GM12875 (cell line): ENCODE results near the gene GALNT18.
"Not testable (repeated sequence)": the region's sequence is repeated elsewhere in the genome, so short reads cannot be mapped to it uniquely, and the experiment has no call there.

ENCODE experiments used
- H3K4me3 ChIP-seq: one replicate; pipeline ENCODE4 v1.5.1; 2011; ENCODE audit warnings: low read depth, low read length, control low read depth
- TF ChIP-seq, protein P1 (sequence below): IDR thresholded peaks from 2 replicates; pipeline ENCODE4 v1.5.1; 2011; ENCODE audit warnings: low read depth, mild to moderate bottlenecking, control low read depth, inconsistent platforms, low read length, moderate library complexity, borderline replicate concordance; ENCODE audit not compliant: insufficient read depth

GALNT18 gene

DNA sequence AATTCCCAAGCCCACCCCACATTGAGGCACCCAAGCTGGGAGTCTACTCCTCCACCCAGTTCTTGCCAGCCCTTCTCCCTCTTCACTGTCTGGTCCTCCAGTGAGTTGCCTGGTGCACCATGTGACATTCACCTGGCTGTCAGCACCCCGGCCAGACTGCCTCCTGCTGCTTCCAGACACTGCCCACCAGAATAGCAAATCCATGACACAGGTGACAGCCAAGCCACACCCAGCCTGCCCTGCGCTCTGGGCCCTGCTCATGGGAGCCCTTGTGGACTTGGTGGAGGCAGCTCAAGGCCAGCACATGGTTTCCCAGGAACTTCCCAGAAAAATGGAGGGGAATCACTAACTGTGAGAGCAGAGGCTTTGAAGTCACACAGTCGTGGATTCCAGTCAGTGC lies 172.5 kb downstream of the GALNT18 start:
- TF ChIP-seq, protein P1, sequence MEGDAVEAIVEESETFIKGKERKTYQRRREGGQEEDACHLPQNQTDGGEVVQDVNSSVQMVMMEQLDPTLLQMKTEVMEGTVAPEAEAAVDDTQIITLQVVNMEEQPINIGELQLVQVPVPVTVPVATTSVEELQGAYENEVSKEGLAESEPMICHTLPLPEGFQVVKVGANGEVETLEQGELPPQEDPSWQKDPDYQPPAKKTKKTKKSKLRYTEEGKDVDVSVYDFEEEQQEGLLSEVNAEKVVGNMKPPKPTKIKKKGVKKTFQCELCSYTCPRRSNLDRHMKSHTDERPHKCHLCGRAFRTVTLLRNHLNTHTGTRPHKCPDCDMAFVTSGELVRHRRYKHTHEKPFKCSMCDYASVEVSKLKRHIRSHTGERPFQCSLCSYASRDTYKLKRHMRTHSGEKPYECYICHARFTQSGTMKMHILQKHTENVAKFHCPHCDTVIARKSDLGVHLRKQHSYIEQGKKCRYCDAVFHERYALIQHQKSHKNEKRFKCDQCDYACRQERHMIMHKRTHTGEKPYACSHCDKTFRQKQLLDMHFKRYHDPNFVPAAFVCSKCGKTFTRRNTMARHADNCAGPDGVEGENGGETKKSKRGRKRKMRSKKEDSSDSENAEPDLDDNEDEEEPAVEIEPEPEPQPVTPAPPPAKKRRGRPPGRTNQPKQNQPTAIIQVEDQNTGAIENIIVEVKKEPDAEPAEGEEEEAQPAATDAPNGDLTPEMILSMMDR, result no peak
- no peak overlapping the region for H3K4me3 ChIP-seq

DNA sequence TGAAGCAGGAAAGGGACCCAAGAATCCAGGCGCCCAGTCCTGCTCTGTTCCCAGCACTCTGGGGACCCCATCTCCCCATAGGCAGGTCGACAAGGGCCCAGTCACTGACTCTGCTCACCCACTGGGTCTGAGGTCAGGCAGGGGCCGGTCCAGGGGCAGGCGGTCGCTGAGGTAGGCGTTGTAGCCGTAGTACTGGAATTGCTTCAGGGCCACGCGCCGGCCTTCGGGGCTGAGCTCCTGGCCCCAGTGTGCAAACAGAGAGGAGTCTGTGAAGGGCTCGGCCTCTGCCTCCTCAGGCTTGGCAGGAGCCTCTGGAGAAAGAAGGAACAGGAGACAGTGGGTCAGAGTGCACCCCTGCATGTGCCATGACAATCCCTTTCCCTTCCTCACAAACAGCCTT lies 173.2 kb downstream of the GALNT18 start:
- TF ChIP-seq, protein P1, result no peak
- H3K4me3 ChIP-seq, result no peak overlapping the region

DNA sequence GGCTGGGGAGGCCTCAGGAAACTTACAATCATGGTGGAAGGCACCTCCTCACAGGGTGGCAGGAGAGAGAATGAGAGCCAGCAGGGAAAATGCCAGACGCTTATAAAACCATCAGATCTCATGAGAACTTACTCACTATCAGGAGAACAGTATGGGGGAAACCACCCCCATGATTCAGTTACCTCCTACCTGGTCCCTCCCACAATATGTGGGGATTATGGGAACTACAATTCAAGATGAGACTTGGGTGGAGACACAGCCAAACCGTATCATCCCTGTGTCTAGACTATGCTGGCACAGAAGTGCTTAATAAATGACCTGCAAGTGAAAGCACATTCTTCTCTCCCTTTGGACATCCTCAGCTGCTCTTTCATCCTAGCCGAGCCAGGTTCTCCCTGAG lies 174.2 kb downstream of the GALNT18 start:
- not testable (repeated sequence) for H3K4me3 ChIP-seq

DNA sequence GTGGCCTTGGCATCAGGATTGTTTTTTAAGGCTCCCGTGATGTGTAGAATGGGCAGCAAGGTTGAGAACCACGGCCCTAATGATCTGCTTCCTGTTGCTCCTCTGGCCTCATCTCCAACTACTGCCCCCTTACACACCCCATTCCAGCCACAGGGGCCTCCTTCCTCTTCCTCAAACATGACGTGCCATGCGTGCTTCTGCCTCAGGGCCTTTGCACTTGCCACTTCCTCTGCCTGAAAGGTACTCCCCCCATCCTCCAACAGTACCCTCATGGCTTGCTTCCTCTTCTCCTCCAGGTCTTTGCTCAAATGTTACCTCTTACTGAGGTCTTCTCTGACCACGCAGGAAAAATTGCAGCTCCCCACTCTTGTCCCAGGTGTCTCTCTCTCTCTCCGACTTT lies 174.8 kb downstream of the GALNT18 start:
- H3K4me3 ChIP-seq, result no peak overlapping the region
- TF ChIP-seq, protein P1, result no peak

DNA sequence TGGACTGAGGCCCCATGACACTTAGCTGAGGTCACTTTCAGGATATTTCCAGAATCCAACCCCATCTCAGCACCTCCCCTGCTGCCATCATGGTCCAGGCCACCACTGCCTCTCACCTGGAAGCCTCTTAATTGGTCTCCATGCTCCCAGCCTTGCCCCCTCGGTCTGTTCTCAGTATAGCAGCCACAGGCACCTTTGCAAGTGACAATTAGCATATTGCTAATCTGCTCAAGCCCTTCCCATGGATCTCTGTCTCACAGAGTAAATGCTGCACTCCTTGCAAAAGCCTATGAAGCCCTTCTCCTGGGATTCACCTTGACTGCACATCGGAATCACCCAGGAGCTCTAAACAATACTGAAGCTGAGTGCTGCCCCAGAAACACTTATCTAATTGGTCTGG lies 175.2 kb downstream of the GALNT18 start:
- H3K4me3 ChIP-seq, result no peak overlapping the region
- TF ChIP-seq, protein P1, result no peak

DNA sequence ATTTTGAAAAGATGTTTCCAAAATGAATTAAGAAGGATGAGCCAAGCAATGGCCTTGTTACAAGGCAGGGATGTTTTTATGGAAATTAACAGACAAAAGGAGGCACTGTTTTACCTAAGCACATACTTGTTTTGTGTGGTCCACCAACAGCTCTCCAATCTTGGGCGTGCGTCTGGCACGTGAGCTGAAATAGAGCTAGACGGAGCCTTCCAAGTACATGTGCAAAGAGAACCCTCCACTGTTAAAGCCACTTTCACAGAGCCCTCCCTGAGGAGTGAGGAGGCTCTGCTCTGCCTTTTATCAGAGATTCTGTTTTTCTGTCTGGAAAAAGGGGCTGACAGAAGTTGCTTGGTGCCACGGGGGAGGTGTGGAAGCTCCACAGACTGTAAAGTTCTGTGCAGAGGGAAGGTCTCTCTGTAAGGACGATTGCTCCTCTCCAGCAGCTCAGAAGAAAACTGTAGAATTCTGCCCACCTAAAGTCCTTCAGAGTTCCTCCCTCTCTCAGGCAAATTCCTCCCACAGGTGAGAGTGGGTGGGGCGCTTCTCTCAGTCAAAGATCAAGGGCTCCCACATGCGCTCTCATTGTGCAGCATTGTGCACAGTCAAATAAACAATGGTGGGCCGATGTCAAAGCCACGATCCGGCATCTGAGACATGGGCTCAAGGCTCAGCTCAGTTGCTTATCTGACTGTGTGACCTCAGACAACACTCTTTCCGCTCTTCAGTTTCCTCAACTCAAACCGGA lies 176.2 kb downstream of the GALNT18 start:
- TF ChIP-seq, protein P1, result no peak
- no peak overlapping the region for H3K4me3 ChIP-seq

DNA sequence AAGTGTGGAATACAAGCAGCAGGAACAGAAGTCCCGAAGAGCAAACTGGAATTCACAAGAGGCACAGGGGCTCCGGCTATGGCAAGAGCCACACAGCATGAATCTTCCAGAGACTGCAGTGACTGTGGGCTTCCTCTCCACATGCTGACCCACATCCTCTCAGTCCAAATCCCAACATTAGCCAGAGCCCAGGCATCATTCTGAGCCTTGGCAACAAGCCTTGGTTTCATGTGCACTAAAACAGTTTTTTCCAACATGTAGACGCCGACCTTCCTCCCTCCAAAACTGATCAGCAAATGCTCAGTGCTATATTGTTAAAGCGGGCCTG lies 177.0 kb downstream of the GALNT18 start:
- TF ChIP-seq, protein P1, result no peak

More for the DNA sequence above, 177.0 kb downstream of the GALNT18 start:
- H3K4me3 ChIP-seq, result no peak overlapping the region
